Kidney epithelial cell (primary cell): ENCODE data around the gene RBM22. TPM values are rescaled to one million over a fixed set of nuclear protein-coding genes. Genes with fewer than 3 reads are reported as not detected.

ENCODE experiments used
- DNase-seq: peaks from one replicate; pipeline ENCODE4 v3.0.0-alpha.2; 2010; ENCODE audit warnings: low read depth
- H3K27me3 ChIP-seq: 2 replicates; pipeline ENCODE4 v1.6.0; 2011; ENCODE audit warnings: low read length; ENCODE audit not compliant: control insufficient read depth, insufficient read depth
- H3K36me3 ChIP-seq: 2 replicates; pipeline ENCODE4 v1.5.1; 2011; ENCODE audit warnings: low read length; ENCODE audit not compliant: control insufficient read depth, insufficient read depth
- H3K4me3 ChIP-seq: 2 replicates; pipeline ENCODE4 v1.5.1; 2011; ENCODE audit warnings: low read depth, mild to moderate bottlenecking, control low read depth, low read length
- CTCF ChIP-seq: IDR thresholded peaks from 2 replicates; pipeline ENCODE4 v1.5.1; 2011; ENCODE audit warnings: mild to moderate bottlenecking, moderate library complexity, low read length, control low read depth, inconsistent platforms; ENCODE audit not compliant: insufficient read depth, poor library complexity, severe bottlenecking
- total RNA-seq: library from RNA; depleted of rRNA; stranded (reverse); fragments of >200 nt; gene quantifications from 2 replicates; pipeline ENCODE4 v1.2.3, GENCODE V29; 2015

The RBM22 gene
- total RNA-seq, 1 donor from 2014 or later, result 55.6 TPM

- no peak for DNase-seq
- H3K27me3 ChIP-seq, result no peaks in the 10 kb centered on the region
- TF ChIP-seq CTCF, result no peak
- H3K36me3 ChIP-seq, result no peaks in the 10 kb centered on the region
- H3K4me3 ChIP-seq, result no peak overlapping the region
These were observed 52.4 kb downstream of the RBM22 start for GRCh38 chr5:150648294-150649107.

GRCh38 chr5:150647275-150648251, 53.3 kb downstream of the RBM22 start:
- H3K4me3 ChIP-seq, result no peak overlapping the region
- H3K36me3 ChIP-seq, result no peaks in the 10 kb centered on the region
- no peaks in the 10 kb centered on the region for H3K27me3 ChIP-seq
- no peak for DNase-seq
- TF ChIP-seq CTCF, result no peak

GRCh38 chr5:150645070-150645700, 55.7 kb downstream of the RBM22 start:
- DNase-seq, result peak; percentile 80
- no peak for TF ChIP-seq CTCF
- no peak overlapping the region for H3K4me3 ChIP-seq
- H3K27me3 ChIP-seq, result no peaks in the 10 kb centered on the region
- no peaks in the 10 kb centered on the region for H3K36me3 ChIP-seq

- Histone ChIP-seq H3K36me3 (no peaks in the 10 kb centered on the region), H3K4me3 (no peak overlapping the region), H3K27me3 (no peaks in the 10 kb centered on the region)
- no peak for TF ChIP-seq CTCF
- DNase-seq, result no peak
These were observed 56.3 kb downstream of the RBM22 start for GRCh38 chr5:150644514-150644913.

- no peak overlapping the region for H3K4me3 ChIP-seq
- H3K27me3 ChIP-seq, result no peaks in the 10 kb centered on the region
- DNase-seq, result no peak
- no peak for TF ChIP-seq CTCF
- H3K36me3 ChIP-seq, result no peaks in the 10 kb centered on the region
These were observed 56.8 kb downstream of the RBM22 start for GRCh38 chr5:150644058-150644457.
